HG03439 (cell line): Measurements from ENCODE around the gene GNAI3.

Experiments
- ATAC-seq: cut with Tn5 transposase; IDR thresholded peaks from one replicate; pipeline ENCODE4 v1.9.1; 2021; ENCODE audit warnings: mild to moderate bottlenecking, moderate library complexity; ENCODE audit not compliant: unreplicated experiment

Gene GNAI3

DNA sequence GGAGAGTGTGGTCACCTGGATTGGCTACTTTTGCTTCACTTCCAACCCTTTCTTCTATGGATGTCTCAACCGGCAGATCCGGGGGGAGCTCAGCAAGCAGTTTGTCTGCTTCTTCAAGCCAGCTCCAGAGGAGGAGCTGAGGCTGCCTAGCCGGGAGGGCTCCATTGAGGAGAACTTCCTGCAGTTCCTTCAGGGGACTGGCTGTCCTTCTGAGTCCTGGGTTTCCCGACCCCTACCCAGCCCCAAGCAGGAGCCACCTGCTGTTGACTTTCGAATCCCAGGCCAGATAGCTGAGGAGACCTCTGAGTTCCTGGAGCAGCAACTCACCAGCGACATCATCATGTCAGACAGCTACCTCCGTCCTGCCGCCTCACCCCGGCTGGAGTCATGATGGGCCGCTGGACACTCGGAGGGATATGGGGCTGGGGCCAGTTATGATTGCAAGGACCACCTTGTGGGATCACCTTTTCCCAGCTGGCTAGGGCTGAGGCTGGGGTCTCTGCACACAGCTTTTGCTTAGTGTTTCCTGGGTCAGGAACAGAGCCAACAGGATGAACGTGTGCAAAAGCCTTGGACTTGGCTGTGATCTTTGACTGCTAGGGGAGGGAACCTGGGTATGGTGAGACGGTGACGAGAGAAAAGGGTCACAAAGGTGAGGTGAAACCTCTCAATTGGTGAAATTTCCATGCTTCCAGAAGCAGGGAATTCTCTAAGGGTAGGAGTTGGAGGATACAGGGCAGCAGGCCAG, 4.3 kb upstream of the GNAI3 start:
- no peak for ATAC-seq

DNA sequence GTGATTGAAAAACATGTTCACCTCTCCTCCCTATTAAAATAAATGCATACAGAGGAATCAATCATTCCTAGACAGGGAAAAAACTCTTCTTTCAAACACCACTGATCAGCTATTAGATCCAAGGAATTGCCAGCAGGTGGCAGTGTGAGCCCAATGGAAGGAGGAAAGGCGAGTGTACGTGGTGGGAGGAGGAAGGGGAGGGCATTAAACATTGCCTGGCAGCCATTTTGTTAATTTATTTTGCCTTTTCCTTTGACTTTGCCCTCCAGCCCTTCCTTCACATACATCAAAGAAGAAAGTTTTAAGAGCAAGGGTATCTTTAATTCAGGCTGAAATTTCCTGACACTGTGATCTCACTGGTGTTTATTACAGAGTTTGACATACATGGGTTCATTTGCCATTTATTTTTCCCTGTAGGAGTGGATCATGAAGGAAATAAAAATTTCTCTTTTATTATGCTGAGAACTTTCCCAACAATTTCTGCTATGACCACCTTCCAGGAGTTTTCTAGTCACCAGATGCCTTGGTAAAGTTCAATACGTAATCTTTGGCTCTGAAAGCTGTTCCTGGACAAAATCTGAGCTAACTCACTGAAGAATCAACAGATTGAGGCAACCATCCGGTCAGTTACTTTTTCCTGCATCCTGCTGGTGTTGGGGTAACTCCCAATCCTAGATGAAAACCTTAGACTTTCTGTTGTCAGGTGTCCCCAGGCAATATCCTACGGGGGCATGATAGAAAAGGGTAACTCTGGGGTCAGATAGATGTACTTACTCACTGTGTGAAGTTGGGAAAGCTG, 1.9 kb upstream of the GNAI3 start:
- ATAC-seq, result peak; percentile 48

DNA sequence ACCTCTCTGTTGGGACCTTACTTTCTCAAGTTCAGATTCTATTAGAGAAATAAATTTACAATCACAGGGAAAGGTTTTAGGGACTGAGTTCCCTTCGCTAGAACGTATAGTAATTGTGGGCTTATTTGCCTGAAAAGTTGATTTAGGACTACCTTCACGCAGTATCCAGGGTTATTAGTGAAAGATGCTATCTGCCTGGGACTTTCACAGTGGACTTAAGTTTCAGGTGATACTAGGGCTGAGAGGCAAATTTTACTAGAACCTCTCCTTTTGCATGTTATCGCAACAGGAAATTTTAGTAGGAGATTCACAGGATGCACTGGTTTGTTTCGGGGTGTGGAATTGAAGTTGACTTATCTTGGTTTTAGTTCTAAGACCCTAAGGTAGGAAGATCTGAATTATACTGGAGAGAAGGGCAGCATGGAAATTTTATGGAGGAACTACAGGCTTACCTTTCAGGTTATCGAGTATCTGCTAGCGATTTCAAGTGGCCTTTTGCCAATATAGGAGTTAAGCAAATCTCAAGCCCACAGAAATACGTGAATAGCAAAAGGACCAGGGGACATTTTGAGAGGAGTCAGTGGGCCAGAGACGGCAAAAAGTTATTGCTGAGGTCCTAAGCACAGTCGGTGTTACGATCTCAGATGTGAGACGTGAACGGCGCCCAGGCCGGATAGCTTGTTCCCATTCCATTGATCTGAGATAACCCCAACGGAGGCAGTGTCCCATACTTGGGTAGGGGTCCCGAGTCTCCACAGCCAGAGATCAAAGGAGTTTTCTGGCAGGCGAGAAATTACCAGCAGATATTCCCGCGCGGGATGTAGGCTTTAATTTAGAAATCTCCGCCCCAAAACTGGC, 723 bp upstream of the GNAI3 start:
- peak; percentile 16 for ATAC-seq

DNA sequence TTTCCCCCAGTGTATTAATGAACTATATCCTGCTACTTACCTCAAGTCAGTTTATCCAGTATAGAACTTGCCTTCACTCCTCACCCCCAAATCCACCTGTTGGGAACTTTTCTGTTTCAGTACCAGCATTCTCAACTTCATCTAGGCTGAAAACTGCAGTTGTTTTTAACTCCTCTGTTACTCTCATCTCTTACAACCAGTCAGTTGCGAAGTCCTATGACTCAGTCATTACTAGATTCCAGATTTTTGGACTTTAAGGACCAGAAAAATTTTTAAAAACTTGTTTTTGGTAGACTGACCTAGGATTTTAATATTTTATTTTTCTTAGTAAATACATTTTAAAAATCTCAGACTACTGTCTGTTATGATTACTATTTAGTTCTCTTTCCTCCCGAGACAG, 8.1 kb downstream of the GNAI3 start:
- no peak for ATAC-seq

DNA sequence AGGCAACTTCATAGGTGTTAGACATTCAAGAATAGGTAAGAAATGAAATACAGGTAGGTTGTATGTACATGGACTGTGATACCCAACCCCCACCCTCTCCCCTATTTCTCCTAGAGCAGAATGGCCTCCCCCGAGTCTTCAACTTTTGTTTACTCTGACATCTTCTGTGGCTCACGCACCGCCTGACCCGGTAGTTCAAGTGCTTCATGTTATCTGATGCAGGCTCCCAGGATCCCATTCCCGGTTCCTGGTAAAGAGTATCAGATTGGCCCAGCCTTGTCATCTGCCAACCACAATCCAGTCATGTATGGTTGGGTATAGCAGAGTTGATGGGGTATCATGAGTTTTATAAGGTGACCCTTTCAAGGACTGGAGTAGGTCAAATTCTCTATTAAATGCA, 9.1 kb downstream of the GNAI3 start:
- ATAC-seq, result no peak

DNA sequence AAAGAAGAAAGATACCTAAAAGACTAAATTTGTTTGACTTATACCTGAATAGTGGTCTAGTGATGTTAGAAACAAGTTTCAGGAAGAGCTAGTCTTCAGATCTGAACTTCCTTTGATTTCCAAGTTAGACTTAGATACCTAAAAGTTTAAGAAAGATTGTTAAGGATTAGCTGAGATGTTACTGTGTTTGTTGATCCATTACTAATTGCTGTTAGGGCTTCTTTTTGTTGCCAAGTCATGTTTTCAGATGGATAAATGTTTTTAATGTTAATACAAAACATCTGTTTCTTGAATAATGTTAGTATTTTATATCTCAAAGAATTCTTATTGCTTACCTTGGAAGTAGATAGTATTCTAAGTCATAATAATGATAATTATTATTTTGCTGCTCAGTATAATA, 11.6 kb downstream of the GNAI3 start:
- no peak for ATAC-seq

DNA sequence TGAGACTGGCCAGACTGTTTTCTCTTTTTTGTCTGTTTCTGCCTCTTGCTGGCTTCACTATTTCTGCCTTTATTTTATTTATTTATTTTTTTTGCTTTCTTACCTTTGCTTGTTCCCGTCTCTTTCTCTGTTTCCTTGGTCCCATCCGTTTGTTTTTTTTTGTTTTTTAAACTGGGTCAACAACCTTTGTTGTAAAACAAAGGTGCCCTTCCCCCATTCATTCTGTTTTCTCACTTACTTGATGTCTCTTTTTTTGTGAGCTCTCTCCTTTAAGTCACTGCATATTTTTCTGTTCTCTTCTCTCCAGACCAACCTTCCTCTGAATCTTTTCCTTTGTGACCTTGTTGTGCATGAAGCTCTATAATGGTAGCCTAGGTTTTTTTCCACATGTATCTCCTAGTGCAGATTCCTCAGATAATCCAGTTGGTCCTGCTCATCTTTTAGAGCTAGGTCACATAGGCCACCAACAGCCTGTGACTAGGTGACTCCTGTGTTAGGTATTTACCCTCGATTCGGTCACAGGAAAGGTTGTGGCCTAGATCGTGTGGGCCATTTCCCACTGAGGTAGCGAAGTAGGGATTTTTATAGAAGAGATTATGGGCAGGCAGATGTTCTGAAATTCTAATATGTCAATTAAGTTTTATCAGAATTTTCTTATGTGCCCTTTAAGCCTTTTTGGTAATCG, 15.9 kb downstream of the GNAI3 start:
- no peak for ATAC-seq

DNA sequence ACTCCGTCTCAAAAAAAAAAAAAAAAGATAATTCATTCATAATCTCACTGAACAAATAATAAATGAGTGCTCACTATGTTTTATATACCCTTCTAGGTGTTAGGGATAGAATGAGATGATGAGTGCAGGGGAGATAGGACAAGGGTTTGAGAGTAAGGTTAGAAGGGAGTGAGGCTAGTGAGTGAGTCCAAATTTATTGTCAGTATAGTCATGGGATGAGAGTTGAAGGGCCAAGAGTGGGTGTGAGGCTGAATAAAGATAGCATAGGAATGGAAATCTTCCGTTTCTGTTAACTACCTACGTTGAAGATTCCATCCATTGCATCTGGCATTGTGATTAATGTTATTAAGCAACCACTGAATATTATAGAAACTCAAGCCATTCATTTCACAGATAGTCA, 16.8 kb downstream of the GNAI3 start:
- no peak for ATAC-seq

DNA sequence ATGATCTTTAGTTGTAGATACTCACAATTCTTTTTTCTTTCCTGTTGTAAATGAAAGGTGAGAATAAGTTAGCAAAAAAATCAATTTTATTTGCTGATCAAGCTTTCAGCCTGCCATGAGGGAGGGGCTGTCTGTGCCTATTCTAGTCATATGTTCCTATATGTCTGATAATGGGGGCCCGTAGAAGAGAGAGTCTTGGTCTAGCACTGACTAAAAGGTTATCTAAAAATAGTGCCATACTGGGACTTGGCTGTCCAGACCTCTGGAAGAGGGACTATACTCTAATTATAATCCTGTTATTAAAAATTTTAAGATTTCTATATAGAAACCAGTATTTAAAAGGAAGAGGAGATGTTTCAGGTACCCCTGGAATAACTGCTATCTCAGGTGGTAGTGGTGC, 18.6 kb downstream of the GNAI3 start:
- no peak for ATAC-seq

DNA sequence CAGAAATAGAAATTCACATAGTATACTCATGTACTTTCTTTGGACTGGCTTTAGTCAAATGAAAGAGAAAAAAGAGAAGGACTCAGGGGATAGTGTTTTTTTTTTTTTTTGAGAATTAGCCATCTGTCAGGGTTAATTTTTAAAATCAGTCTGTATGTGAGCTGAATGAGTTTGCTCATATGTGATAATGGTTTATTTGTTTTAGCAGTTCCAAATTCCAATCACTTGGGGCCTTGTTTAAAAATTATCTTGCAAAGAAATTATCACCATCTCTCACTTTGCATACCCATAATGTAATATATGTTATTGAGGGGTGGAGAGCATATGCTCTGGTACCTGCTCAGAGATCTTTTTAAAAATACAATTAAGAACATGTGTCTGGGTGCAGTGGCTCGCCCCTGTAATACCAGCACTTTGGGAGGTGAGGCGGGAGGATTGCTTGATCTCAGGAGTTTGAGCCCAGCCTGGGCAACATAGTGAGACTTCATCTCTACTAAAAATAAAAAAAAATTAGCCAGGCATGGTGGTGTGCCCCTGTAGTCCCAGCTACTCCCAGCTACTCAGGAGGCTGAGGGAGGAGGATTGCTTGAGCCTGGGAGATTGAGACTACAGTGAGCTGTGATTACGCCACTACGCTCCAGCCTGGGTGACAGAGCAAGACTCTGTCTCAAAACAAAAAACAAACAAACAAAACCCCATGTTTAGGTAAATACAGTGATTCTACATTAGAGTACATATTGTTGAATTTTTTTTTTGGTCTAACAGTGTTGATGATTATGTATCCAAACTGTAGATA, 19.7 kb downstream of the GNAI3 start:
- ATAC-seq, result no peak

DNA sequence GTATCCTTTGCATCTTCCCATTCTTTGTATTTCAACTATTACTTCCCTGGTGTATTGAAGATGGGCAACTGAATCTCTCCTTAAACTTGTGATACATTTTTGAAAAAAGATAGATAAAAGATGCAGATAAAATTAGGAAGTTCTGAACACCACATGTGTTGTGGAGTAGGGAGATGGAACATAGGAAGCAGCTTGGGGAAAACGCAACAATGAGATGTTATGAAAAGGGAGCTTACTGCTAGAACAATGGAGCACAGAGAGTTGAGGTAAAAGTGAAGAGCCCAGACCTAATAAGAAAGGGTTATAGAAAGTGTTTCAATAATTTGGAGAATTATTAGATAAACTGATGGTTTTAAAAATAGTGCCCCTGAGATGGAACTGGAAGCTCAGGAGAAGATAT, 20.9 kb downstream of the GNAI3 start:
- no peak for ATAC-seq

DNA sequence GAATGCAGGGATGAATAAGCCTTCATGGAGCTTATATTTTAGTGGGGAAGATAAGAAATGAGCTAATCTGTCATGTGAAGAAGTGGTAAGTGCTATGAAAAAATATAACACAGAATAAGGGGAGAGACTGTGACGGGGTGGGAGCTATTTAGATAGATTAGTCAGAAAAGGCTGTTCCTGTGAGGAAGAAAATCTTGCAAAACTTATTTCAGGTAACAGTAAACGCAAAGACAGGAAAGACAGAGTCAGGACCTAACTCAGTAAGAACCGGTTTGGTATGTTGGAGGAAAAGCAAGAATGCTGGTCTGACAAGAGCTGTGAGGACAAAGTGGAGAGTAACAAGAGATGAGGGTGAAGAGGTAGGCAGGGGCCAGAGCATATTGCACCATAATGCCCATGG, 22.0 kb downstream of the GNAI3 start:
- no peak for ATAC-seq

DNA sequence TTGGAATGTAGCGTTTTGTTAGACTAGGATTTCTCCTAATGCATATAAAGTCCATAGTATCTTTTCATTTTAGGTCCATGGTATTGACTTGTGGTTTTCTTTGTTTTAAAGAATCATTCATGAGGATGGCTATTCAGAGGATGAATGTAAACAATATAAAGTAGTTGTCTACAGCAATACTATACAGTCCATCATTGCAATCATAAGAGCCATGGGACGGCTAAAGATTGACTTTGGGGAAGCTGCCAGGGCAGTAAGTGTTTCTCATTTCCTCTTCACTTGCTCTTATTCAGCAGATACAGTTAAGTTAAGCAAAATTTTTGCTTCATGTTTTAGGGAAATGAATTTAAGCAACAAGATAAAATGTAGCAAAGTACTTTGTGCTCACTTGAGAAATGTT, 25.4 kb downstream of the GNAI3 start:
- no peak for ATAC-seq

DNA sequence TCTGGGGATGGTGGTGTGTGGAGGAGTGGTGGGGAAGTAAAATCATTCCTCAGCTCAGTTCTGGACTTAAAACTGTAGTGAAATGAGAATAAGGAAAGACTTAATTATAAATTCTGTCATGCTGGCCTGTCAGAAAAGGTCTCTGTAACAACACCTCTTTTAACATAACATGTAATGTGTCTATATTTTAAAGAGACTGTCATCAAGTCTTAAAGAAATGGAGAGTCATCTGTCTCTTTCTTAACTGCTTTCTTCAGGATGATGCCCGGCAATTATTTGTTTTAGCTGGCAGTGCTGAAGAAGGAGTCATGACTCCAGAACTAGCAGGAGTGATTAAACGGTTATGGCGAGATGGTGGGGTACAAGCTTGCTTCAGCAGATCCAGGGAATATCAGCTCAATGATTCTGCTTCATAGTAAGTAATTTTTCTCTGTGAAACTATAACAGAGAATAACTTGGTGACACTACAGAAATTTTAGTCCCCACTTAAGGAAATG, 30.6 kb downstream of the GNAI3 start:
- no peak for ATAC-seq

DNA sequence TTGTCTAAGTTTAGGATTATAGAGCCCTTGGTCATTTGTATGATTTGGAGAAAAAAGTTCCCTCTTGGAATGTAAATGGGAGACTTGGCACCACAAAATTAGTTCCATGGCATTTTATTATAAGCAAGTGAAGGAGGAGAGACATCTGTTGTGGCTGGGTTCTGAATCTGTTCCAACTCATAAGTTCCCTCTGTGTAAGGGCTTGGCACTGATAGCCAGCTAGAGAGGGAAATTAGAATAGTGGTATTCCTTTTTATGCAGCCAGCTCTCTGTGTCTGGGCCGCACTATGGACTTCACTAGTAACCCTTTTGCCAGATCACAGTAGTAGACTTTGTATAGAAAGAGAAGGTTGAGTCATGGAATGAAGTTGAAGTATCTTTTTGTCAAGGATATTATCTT, 31.1 kb downstream of the GNAI3 start:
- no peak for ATAC-seq

DNA sequence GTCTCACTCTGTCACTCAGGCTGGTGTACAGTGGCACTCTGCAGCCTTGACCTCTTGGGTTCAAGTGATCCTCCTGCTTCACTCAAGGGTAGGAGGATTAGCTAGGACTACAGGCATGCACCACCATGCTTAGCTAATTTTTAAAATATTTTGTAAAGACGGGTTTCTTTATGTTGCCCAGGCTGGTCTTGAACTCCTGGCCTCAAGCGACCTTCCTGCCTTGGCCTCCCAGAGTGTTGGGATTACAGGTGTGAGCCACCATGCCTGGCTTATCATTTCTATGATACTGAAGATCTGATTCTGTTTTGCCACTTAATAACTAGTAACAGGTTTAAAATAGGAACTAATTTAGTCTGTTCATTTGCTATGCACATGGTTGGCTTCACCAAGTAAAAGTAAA, 33.6 kb downstream of the GNAI3 start:
- no peak for ATAC-seq

DNA sequence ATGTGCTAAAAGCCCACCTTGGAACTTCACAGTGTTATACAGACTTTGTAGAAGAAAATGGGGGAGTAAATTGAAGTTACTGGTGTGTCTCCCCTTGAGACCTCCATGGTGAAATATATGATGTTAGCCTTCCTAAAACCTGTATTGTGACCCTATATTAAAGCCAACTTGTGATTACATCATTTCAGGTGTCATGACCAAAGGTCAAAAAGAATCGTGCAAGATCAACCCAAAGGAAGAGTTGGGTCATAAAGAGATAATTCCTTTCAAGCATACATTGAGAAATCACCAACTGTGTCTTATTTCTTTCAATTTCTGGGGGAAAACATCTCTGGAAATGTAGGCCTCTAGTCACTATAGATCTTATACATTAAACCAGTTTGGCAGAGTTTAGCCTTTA, 36.4 kb downstream of the GNAI3 start:
- no peak for ATAC-seq

DNA sequence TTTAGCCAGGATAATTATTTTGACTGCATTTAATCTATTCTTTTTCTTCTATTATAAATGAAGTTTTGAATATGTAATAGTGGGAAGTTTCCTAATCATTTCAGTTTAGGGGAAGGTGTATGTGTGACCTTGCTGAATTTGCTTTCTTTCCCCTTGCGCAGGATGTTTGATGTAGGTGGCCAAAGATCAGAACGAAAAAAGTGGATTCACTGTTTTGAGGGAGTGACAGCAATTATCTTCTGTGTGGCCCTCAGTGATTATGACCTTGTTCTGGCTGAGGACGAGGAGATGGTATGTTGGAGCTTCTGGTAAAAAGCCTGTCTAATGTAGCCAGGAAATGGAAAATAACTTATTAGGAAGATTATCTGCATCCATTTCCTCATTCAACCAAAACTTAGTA, 37.6 kb downstream of the GNAI3 start:
- no peak for ATAC-seq

DNA sequence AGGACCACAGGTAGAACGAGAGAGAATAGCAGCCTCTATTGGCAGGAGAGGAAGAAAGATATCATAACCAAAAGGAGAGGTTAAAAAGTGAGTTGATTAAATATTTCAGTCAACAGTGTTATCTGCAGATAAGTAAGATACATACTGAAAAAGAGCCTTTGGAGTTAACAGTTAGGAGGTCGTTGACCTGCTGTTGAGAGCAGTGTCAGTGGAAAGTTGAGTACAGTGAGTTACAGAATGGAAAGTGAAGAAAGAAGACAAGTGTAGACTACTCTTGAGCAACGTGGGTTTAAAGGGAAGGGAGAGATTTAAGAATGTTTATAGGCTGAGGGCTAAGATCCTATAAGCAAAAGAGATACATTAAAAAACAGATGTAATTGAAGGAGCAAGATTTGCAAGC, 40.8 kb downstream of the GNAI3 start:
- ATAC-seq, result no peak

DNA sequence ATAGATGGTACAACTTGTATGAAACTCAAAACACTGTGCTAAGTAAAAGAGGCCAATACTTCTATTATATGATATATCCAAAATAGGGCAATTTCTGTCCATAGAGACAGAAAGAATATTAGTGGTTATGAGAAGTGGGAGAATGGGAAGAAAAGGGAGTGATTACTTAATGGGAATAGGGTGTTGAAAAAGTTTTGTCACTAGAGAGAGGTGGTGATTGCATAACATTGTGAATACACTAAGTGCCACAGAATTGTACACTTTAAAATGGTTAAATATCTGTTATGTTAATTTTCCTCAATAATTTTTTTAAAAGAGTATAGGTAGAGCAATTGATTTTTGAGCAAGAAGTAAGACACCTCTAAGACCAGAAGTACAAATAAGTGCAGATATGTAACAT, 41.3 kb downstream of the GNAI3 start:
- no peak for ATAC-seq
